Neural cell (in vitro differentiated cells): ENCODE data around the gene MAMDC2. TPM values are rescaled to one million over a fixed set of nuclear protein-coding genes. Genes with fewer than 3 reads are reported as not detected.
"Not testable (repeated sequence)": the region's sequence is repeated elsewhere in the genome, so short reads cannot be mapped to it uniquely, and the experiment has no call there.

ENCODE experiments used
- H2AFZ ChIP-seq: fragments of 200-600, 300-800 bp; sonication (generic), shearing (Covaris generic); 2 replicates; pipeline ENCODE4 v1.6.0; 2014; ENCODE audit warnings: low read depth, mild to moderate bottlenecking, antibody characterized with exemption, low read length, moderate library complexity
- H3F3A ChIP-seq: fragments of 200-600 bp; shearing (Covaris generic); 2 replicates; pipeline ENCODE4 v1.6.1; 2016; ENCODE audit warnings: mild to moderate bottlenecking, moderate library complexity, mixed read lengths, antibody characterized with exemption, low read length; ENCODE audit not compliant: insufficient read depth, poor library complexity, severe bottlenecking
- H3K27ac ChIP-seq: fragments of 200-600, 300-800 bp; sonication (generic), shearing (Covaris generic); 2 replicates; pipeline ENCODE4 v1.5.1; 2014; ENCODE audit warnings: mild to moderate bottlenecking, low read length, moderate library complexity
- H3K27me3 ChIP-seq: fragments of 300-800, 200-600 bp; sonication (generic), shearing (Covaris generic); 2 replicates; pipeline ENCODE4 v1.6.0; 2014; ENCODE audit warnings: mild to moderate bottlenecking, low read depth, low read length, moderate library complexity; ENCODE audit not compliant: insufficient read depth
- H3K36me3 ChIP-seq: fragments of 300-800, 200-600 bp; sonication (generic), shearing (Covaris generic); 2 replicates; pipeline ENCODE4 v1.5.1; 2014; ENCODE audit warnings: mild to moderate bottlenecking, antibody characterized with exemption, low read length, moderate library complexity; ENCODE audit not compliant: insufficient read depth
- H3K4me2 ChIP-seq: fragments of 300-800, 200-600 bp; sonication (generic), shearing (Covaris generic); 2 replicates; pipeline ENCODE4 v1.6.0; 2014; ENCODE audit warnings: mild to moderate bottlenecking, low read length
- H3K4me3 ChIP-seq: fragments of 300-800, 200-600 bp; sonication (generic), shearing (Covaris generic); 2 replicates; pipeline ENCODE4 v1.5.1; 2014; ENCODE audit warnings: mild to moderate bottlenecking, low read length, moderate library complexity
- H3K79me2 ChIP-seq: fragments of 200-600 bp; shearing (Covaris generic); replicated peaks from 2 replicates; pipeline ENCODE4 v1.6.0; 2014; ENCODE audit warnings: mild to moderate bottlenecking, low read length, moderate library complexity; ENCODE audit not compliant: insufficient read depth
- H3K9ac ChIP-seq: fragments of 300-800, 200-600 bp; sonication (generic), shearing (Covaris generic); 2 replicates; pipeline ENCODE4 v1.6.1; 2016; ENCODE audit warnings: mild to moderate bottlenecking, low read length, mixed read lengths
- H3K9me2 ChIP-seq: fragments of 200-600 bp; shearing (Covaris generic); 2 replicates; pipeline ENCODE4 v1.6.1; 2016; ENCODE audit warnings: mild to moderate bottlenecking, low read length, mixed read lengths; ENCODE audit not compliant: insufficient read depth
- H3K9me3 ChIP-seq: fragments of 200-600, 300-800 bp; sonication (generic), shearing (Covaris generic); 2 replicates; pipeline ENCODE4 v1.6.1; 2016; ENCODE audit warnings: mild to moderate bottlenecking, mixed run types, low read length, moderate library complexity, mixed read lengths
- H4K20me1 ChIP-seq: fragments of 200-600 bp; shearing (Covaris generic); 2 replicates; pipeline ENCODE4 v1.6.1; 2016; ENCODE audit warnings: mild to moderate bottlenecking, mixed run types; ENCODE audit not compliant: insufficient read depth
- CTCF ChIP-seq: fragments of 450-650 bp; IDR thresholded peaks from 2 replicates; pipeline ENCODE4 v1.5.1; 2014; ENCODE audit warnings: antibody characterized with exemption, mild to moderate bottlenecking, moderate library complexity; ENCODE audit not compliant: poor library complexity, severe bottlenecking
- EP300 ChIP-seq: fragments of 450-650 bp; conservative IDR thresholded peaks from 2 replicates; pipeline ENCODE4 v1.6.1; 2014; ENCODE audit warnings: antibody characterized with exemption, mild to moderate bottlenecking, moderate library complexity; ENCODE audit not compliant: poor library complexity, severe bottlenecking
- EZH2 ChIP-seq: fragments of 200-600, 300-800 bp; shearing (Covaris generic), sonication (generic); IDR thresholded peaks from 2 replicates; pipeline ENCODE4 v1.6.1; 2014; ENCODE audit warnings: antibody characterized with exemption, low read length, borderline replicate concordance, mild to moderate bottlenecking; ENCODE audit not compliant: insufficient read depth, poor library complexity, severe bottlenecking
- MXI1 ChIP-seq: fragments of 450-650 bp; conservative IDR thresholded peaks from 2 replicates; pipeline ENCODE4 v1.6.1; 2014; ENCODE audit warnings: antibody characterized with exemption, mild to moderate bottlenecking; ENCODE audit not compliant: poor library complexity, severe bottlenecking
- RAD21 ChIP-seq: fragments of 450-650 bp; conservative IDR thresholded peaks from 2 replicates; pipeline ENCODE4 v1.6.1; 2014; ENCODE audit warnings: antibody characterized with exemption, mild to moderate bottlenecking, moderate library complexity
- REST ChIP-seq: IDR thresholded peaks from 2 replicates; pipeline ENCODE4 v1.6.1; 2012; ENCODE audit warnings: borderline replicate concordance
- SMC3 ChIP-seq: fragments of 450-650 bp; conservative IDR thresholded peaks from 2 replicates; pipeline ENCODE4 v1.6.1; 2014; ENCODE audit warnings: antibody characterized with exemption, mild to moderate bottlenecking, moderate library complexity; ENCODE audit not compliant: poor library complexity
- polyA plus RNA-seq: library from polyadenylated mRNA; depleted of rRNA; stranded (reverse); fragments of >200 nt; gene quantifications from 2 replicates; pipeline ENCODE4 v1.2.3, GENCODE V29; 2014

Gene MAMDC2
- polyA plus RNA-seq, 1 donor from 2014 or later: 0.30 TPM

- no peaks in the 10 kb centered on the region for H3K27me3 ChIP-seq
Observed at GRCh38 chr9:70192707-70193106, 149.1 kb downstream of the MAMDC2 start.

GRCh38 chr9:70195456-70195855 is 151.8 kb downstream of the MAMDC2 start:
- Histone ChIP-seq H3K4me2 (no peak overlapping the region), H2AFZ (no peak overlapping the region), H4K20me1 (no peaks in the 10 kb centered on the region), H3K9ac (no peak overlapping the region), H3F3A (no peaks in the 10 kb centered on the region), H3K9me3 (no peaks in the 10 kb centered on the region), H3K36me3 (no peaks in the 10 kb centered on the region), H3K79me2 (no peaks in the 10 kb centered on the region), H3K4me3 (no peak overlapping the region), H3K27me3 (no peaks in the 10 kb centered on the region), H3K27ac (no peak overlapping the region), H3K9me2 (no peaks in the 10 kb centered on the region)
- TF ChIP-seq REST (no peak), MXI1 (no peak), SMC3 (no peak), EZH2 (no peak)

More at GRCh38 chr9:70192707-70193106, 149.1 kb downstream of the MAMDC2 start:
- TF ChIP-seq MXI1 (no peak), RAD21 (no peak), EP300 (no peak), EZH2 (no peak)
- Histone ChIP-seq H3K36me3 (no peaks in the 10 kb centered on the region), H3K4me2 (no peak overlapping the region), H2AFZ (no peak overlapping the region), H3K9ac (no peak overlapping the region), H3K79me2 (no peaks in the 10 kb centered on the region), H3F3A (no peaks in the 10 kb centered on the region), H4K20me1 (no peaks in the 10 kb centered on the region), H3K4me3 (no peak overlapping the region), H3K9me3 (no peaks in the 10 kb centered on the region), H3K9me2 (no peaks in the 10 kb centered on the region), H3K27ac (no peak overlapping the region)

- H3K27me3 ChIP-seq: no peaks in the 10 kb centered on the region
- H2AFZ ChIP-seq: no peak overlapping the region
- H3F3A ChIP-seq: no peaks in the 10 kb centered on the region
- H3K9me2 ChIP-seq: no peaks in the 10 kb centered on the region
- H3K9ac ChIP-seq: no peak overlapping the region
- H3K79me2 ChIP-seq: no peaks in the 10 kb centered on the region
- H3K4me3 ChIP-seq: no peak overlapping the region
- H4K20me1 ChIP-seq: no peaks in the 10 kb centered on the region
- no peaks in the 10 kb centered on the region for H3K9me3 ChIP-seq
- no peak overlapping the region for H3K27ac ChIP-seq
- H3K4me2 ChIP-seq: no peak overlapping the region
- H3K36me3 ChIP-seq: no peaks in the 10 kb centered on the region
- TF ChIP-seq RAD21 (no peak), CTCF (no peak), MXI1 (no peak), EZH2 (no peak), REST (no peak)
Observed at GRCh38 chr9:70197216-70198044, 153.8 kb downstream of the MAMDC2 start.

GRCh38 chr9:70204743-70205142 is 161.1 kb downstream of the MAMDC2 start:
- H3K27ac ChIP-seq, H3K79me2 ChIP-seq, H3K4me2 ChIP-seq, H3F3A ChIP-seq, H3K9me3 ChIP-seq, H3K36me3 ChIP-seq, H3K9me2 ChIP-seq, H3K27me3 ChIP-seq, H3K4me3 ChIP-seq, H2AFZ ChIP-seq, H3K9ac ChIP-seq, H4K20me1 ChIP-seq: not testable (repeated sequence)
